Naive thymus-derived CD8-positive, alpha-beta T cell (primary cell): Measurements from ENCODE around the gene ACTR10. TPM values are rescaled to one million over a fixed set of nuclear protein-coding genes. Genes with fewer than 3 reads are reported as not detected.

Experiments
- ATAC-seq, 2 donors: fragments of 150-1000 bp; cut with Tn5 transposase in 1 of 2; sonication (Bioruptor Pico), chemical (Tn5 transposase) in 1 of 2; 1 replicate in 1 of 2; 2 replicates in 1 of 2; pipeline ENCODE4 v1.10.0; 2021; ENCODE audit warnings: mild to moderate bottlenecking in 2 of 2, moderate library complexity in 2 of 2
- POLR2A ChIA-PET: fragments of 350-600 bp; sonication (Branson Sonifier 250); formaldehyde crosslinking; loops from one replicate; lab custom pipeline; 2021; ENCODE audit warnings: antibody characterized with exemption; lab: Charles Lee
- DNase-seq, 10 donors: peaks; one replicate each; pipeline versions ENCODE4 v3.0.0 to v3.0.0-alpha.2; 2020 to 2022
- H3K27ac Mint-ChIP-seq, 10 donors: one replicate each; pipeline ENCODE4 v1.8.0; 2020 to 2022; ENCODE audit warnings: mild to moderate bottlenecking in 10 of 10, mixed read lengths in 10 of 10, moderate library complexity in 4 of 10, inconsistent platforms in 1 of 10
- H3K27me3 Mint-ChIP-seq, 5 donors: one replicate each; pipeline ENCODE4 v1.8.0; 2021 to 2022; ENCODE audit warnings: mixed read lengths in 5 of 5
- H3K36me3 Mint-ChIP-seq, 3 donors: one replicate each; pipeline ENCODE4 v1.8.0; 2020 to 2022; ENCODE audit warnings: mixed read lengths in 3 of 3, mild to moderate bottlenecking in 2 of 3, inconsistent platforms in 1 of 3
- H3K4me1 Mint-ChIP-seq, 4 donors: one replicate each; pipeline ENCODE4 v1.8.0; 2021 to 2022; ENCODE audit warnings: mixed read lengths in 4 of 4
- H3K4me3 Mint-ChIP-seq, 10 donors: one replicate each; pipeline ENCODE4 v1.8.0; 2020 to 2022; ENCODE audit warnings: mild to moderate bottlenecking in 10 of 10, mixed read lengths in 10 of 10, moderate library complexity in 6 of 10, inconsistent platforms in 1 of 10
- H3K9me3 Mint-ChIP-seq, 9 donors: one replicate each; pipeline ENCODE4 v1.8.0; 2020 to 2022; ENCODE audit warnings: mixed read lengths in 9 of 9, mild to moderate bottlenecking in 3 of 9, inconsistent platforms in 1 of 9, moderate library complexity in 1 of 9
- polyA plus RNA-seq, 3 donors: library from polyadenylated mRNA; unstranded; fragments of 300-500 nt; fragmentation: Illumina TruSeq; gene quantifications; one replicate each; pipeline ENCODE4 v1.2.3, GENCODE V29; 2021
- total RNA-seq, 8 experiments: library from RNA in 2 of 8; stranded (reverse) in 2 of 8; gene quantifications; one replicate each; pipeline ENCODE4 v1.2.3 and lab custom pipeline; 2021 to 2026

Gene ACTR10
- total and polyA plus RNA-seq, 5 experiments from 2014 or later: 54.9 to 87.2 (median 80.3) TPM

GRCh38 chr14:58189176-58189575 lies 10.8 kb upstream of the ACTR10 start:
- DNase-seq (no peak), ATAC-seq (no peak)
- POLR2A ChIA-PET: no interaction called here
- Mint-ChIP-seq H3K4me3 (no peak overlapping the region), H3K27ac (no peak overlapping the region), H3K36me3 (no peaks in the 10 kb centered on the region), H3K27me3 (peaks cover 0 to 13% (median 12%) of the 10 kb centered on the region in 5 donors), H3K4me1 (no peaks in the 10 kb centered on the region), H3K9me3 (no peaks in the 10 kb centered on the region)

- peaks cover 0 to 10% (median 3%) of the 10 kb centered on the region in 5 donors for H3K27me3 Mint-ChIP-seq
- H3K4me1 Mint-ChIP-seq: peaks cover 0 to 3% (median 0%) of the 10 kb centered on the region in 4 donors
- no peak overlapping the region for H3K4me3 Mint-ChIP-seq
- DNase-seq: no peak
- POLR2A ChIA-PET: no interaction called here
- no peaks in the 10 kb centered on the region for H3K36me3 Mint-ChIP-seq
- H3K9me3 Mint-ChIP-seq: no peaks in the 10 kb centered on the region
- no peak overlapping the region for H3K27ac Mint-ChIP-seq
- ATAC-seq: no peak
These were observed 8.0 kb upstream of the ACTR10 start for GRCh38 chr14:58191763-58192601.

- H3K36me3 Mint-ChIP-seq: no peaks in the 10 kb centered on the region
- no peak overlapping the region for H3K4me3 Mint-ChIP-seq
- ATAC-seq: no peak
- no peak overlapping the region for H3K27ac Mint-ChIP-seq
- peaks cover 0 to 7% (median 3%) of the 10 kb centered on the region in 5 donors for H3K27me3 Mint-ChIP-seq
- H3K4me1 Mint-ChIP-seq: peaks cover 0 to 12% (median 3%) of the 10 kb centered on the region in 4 donors
- POLR2A ChIA-PET: interaction anchor here (0.6 kb wide), 1 partner anchor 44 kb away, joined by 5 read pairs; no protein-coding TSS in a partner anchor
- no peak for DNase-seq
- no peaks in the 10 kb centered on the region for H3K9me3 Mint-ChIP-seq
These were observed 6.4 kb upstream of the ACTR10 start for GRCh38 chr14:58193542-58193941.

- Mint-ChIP-seq H3K36me3 (no peaks in the 10 kb centered on the region), H3K27ac (peak overlapping the region in 4 of 10 donors; percentile 2 to 41 (median 24)), H3K9me3 (no peaks in the 10 kb centered on the region), H3K27me3 (peaks cover 0 to 4% (median 0%) of the 10 kb centered on the region in 5 donors), H3K4me1 (peaks cover 8 to 31% (median 23%) of the 10 kb centered on the region in 4 donors), H3K4me3 (no peak overlapping the region)
- ATAC-seq (no peak), DNase-seq (no peak)
- POLR2A ChIA-PET: interaction anchor here (0.6 kb wide), 1 partner anchor 11 kb away, joined by 4 read pairs; no protein-coding TSS in a partner anchor
These were observed 3.8 kb upstream of the ACTR10 start for GRCh38 chr14:58196198-58196597.

DNA sequence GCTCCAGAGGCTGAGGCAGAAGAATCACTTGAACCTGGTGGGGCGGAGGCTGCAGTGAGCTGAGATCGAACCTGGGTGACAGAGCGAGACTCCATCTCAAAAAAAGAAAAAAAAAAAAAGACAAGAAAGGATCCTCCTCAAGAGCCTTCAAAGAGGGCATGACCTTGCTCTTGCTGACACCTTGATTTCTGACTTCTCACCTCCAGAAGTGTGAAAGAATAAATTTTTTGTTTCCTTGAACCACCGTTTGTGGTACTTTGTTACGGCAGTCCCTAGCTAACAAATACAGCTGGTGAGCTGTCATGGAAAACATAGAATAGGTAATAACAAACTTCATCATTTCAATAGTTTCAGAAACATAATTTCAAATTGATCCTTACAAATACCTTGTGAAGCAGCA lies 1.9 kb upstream of the ACTR10 start:
- Mint-ChIP-seq H3K4me3 (peak overlapping the region in 7 of 10 donors; percentile 6 to 68 (median 42)), H3K27ac (peak overlapping the region in 7 of 10 donors; percentile 53 to 98 (median 74)), H3K4me1 (peaks cover 13 to 41% (median 30%) of the 10 kb centered on the region in 4 donors), H3K36me3 (peaks cover 0 to 5% (median 0%) of the 10 kb centered on the region in 3 donors), H3K27me3 (peaks cover 0 to 4% (median 0%) of the 10 kb centered on the region in 5 donors), H3K9me3 (no peaks in the 10 kb centered on the region)
- POLR2A ChIA-PET: interaction anchor here (0.6 to 4.3 kb wide), 4 partner anchors 17 to 929 kb away, joined by 3 to 28 read pairs (median 6); partner anchors contain the start of genes AP5M1, ARID4A, EXOC5 and KIAA0586
- no peak for ATAC-seq
- DNase-seq: peak in 2 of 10 donors; percentile 4 to 17

DNA sequence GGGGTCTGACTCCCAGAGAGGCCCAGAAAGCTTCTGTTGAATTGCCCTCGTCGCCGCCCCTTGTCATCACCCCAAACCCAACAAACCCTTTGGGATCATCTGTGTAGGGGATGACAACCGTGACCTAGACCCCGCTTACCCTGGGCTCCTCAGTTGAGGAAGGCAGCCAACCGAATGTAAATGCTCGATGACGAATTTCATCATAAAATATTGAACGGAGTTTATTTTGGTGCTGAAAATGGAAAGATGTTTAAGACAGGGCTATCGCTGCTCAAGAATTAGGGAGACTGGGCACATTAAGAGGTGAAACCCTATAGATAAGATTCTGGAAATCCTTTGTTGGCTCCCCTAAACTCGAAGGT lies 512 bp downstream of the ACTR10 start:
- POLR2A ChIA-PET: interaction anchor here (1.1 to 4.3 kb wide), 6 partner anchors 40 to 227 kb away, joined by 4 to 28 read pairs (median 12); partner anchors contain the start of genes ARID4A, KIAA0586, PSMA3 and TIMM9

GRCh38 chr14:58200846-58201245 lies 897 bp downstream of the ACTR10 start:
- peaks cover 13 to 52% (median 34%) of the 10 kb centered on the region in 4 donors for H3K4me1 Mint-ChIP-seq
- H3K36me3 Mint-ChIP-seq: peaks cover 0 to 25% (median 0%) of the 10 kb centered on the region in 3 donors
- ATAC-seq: no peak
- H3K27ac Mint-ChIP-seq: peak overlapping the region; percentile 93 to 98 (median 96)
- H3K4me3 Mint-ChIP-seq: peak overlapping the region; percentile 92 to 99 (median 94)
- no peaks in the 10 kb centered on the region for H3K27me3 Mint-ChIP-seq
- DNase-seq: peak in 1 of 10 donors; percentile 1
- POLR2A ChIA-PET: interaction anchor here (1.1 to 4.3 kb wide), 6 partner anchors 40 to 227 kb away, joined by 4 to 28 read pairs (median 12); partner anchors contain the start of genes ARID4A, KIAA0586, PSMA3 and TIMM9
- no peaks in the 10 kb centered on the region for H3K9me3 Mint-ChIP-seq

More for the DNA sequence above, 512 bp downstream of the ACTR10 start:
- peak overlapping the region; percentile 92 to 99 (median 94) for H3K4me3 Mint-ChIP-seq
- H3K36me3 Mint-ChIP-seq: peaks cover 0 to 24% (median 0%) of the 10 kb centered on the region in 3 donors
- no peak for DNase-seq
- no peaks in the 10 kb centered on the region for H3K9me3 Mint-ChIP-seq
- peak overlapping the region; percentile 93 to 98 (median 96) for H3K27ac Mint-ChIP-seq
- peak; percentile 13 to 25 for ATAC-seq
- H3K4me1 Mint-ChIP-seq: peaks cover 13 to 48% (median 33%) of the 10 kb centered on the region in 4 donors
- H3K27me3 Mint-ChIP-seq: no peaks in the 10 kb centered on the region

GRCh38 chr14:58213176-58213575 lies 13.2 kb downstream of the ACTR10 start:
- Mint-ChIP-seq H3K27me3 (no peaks in the 10 kb centered on the region), H3K9me3 (peaks cover 0 to 4% (median 0%) of the 10 kb centered on the region in 9 donors), H3K4me1 (peaks cover 0 to 5% (median 0%) of the 10 kb centered on the region in 4 donors), H3K4me3 (no peak overlapping the region), H3K27ac (no peak overlapping the region), H3K36me3 (peaks cover 9 to 73% (median 20%) of the 10 kb centered on the region in 3 donors)
- DNase-seq (no peak), ATAC-seq (no peak)
- POLR2A ChIA-PET: interaction anchor here (0.6 to 0.9 kb wide), 2 partner anchors 18 to 28 kb away, joined by 3 to 5 read pairs; no protein-coding TSS in a partner anchor

- DNase-seq (no peak), ATAC-seq (no peak)
- Mint-ChIP-seq H3K4me1 (peaks cover 0 to 5% (median 0%) of the 10 kb centered on the region in 4 donors), H3K27me3 (no peaks in the 10 kb centered on the region), H3K27ac (peak overlapping the region in 2 of 10 donors; percentile 15 to 34), H3K9me3 (peaks cover 0 to 4% (median 0%) of the 10 kb centered on the region in 9 donors), H3K36me3 (peaks cover 9 to 59% (median 18%) of the 10 kb centered on the region in 3 donors), H3K4me3 (no peak overlapping the region)
- POLR2A ChIA-PET: no interaction called here
These were observed 15.4 kb downstream of the ACTR10 start for GRCh38 chr14:58215191-58215914.

DNA sequence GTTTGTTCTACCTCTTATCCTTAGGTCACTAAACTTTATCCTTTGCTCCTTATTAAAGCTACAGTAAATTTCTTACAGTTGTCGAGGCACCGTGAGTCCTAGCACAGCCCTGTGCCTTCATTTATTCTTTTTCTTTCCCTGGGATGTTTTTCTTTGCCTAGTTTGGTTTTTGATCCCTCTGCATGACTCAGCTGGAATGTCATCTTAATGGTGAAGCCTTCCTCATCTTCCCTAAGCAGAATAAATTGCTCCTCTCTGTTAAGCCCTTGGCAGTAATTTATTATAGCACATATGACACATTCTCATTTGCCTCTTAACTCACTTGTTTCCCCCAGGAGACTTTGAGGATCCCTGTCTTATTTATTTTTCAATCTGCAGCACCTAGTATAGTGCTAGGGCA lies 16.6 kb downstream of the ACTR10 start:
- peaks cover 0 to 8% (median 0%) of the 10 kb centered on the region in 4 donors for H3K4me1 Mint-ChIP-seq

GRCh38 chr14:58227096-58227819 lies 27.3 kb downstream of the ACTR10 start:
- POLR2A ChIA-PET: no interaction called here
- Mint-ChIP-seq H3K9me3 (no peaks in the 10 kb centered on the region), H3K27ac (peak overlapping the region in 3 of 10 donors; percentile 13 to 44 (median 43)), H3K27me3 (no peaks in the 10 kb centered on the region), H3K4me1 (no peaks in the 10 kb centered on the region), H3K4me3 (no peak overlapping the region), H3K36me3 (peaks cover 3 to 44% (median 11%) of the 10 kb centered on the region in 3 donors)
- DNase-seq (no peak), ATAC-seq (no peak)

More for the DNA sequence above, 16.6 kb downstream of the ACTR10 start:
- H3K36me3 Mint-ChIP-seq: peaks cover 9 to 58% (median 19%) of the 10 kb centered on the region in 3 donors
- DNase-seq (no peak), ATAC-seq (no peak)
- H3K27me3 Mint-ChIP-seq: no peaks in the 10 kb centered on the region
- H3K27ac Mint-ChIP-seq: peak overlapping the region in 2 of 10 donors; percentile 5 to 33
- POLR2A ChIA-PET: no interaction called here
- H3K9me3 Mint-ChIP-seq: peaks cover 0 to 4% (median 0%) of the 10 kb centered on the region in 9 donors
- no peak overlapping the region for H3K4me3 Mint-ChIP-seq
